Erythroblast (primary cell): ENCODE results near the gene CYTH3.
"Not testable (repeated sequence)": the region's sequence is repeated elsewhere in the genome, so short reads cannot be mapped to it uniquely, and the experiment has no call there.

Source experiments
- GATA1 ChIP-seq: IDR thresholded peaks from 2 replicates; pipeline ENCODE4 v1.6.1; 2011; ENCODE audit warnings: low read depth, mild to moderate bottlenecking, control low read depth, low read length, moderate library complexity
- POLR2A ChIP-seq: IDR thresholded peaks from 2 replicates; pipeline ENCODE4 v1.6.1; 2011; ENCODE audit warnings: mild to moderate bottlenecking, low read length

DNA sequence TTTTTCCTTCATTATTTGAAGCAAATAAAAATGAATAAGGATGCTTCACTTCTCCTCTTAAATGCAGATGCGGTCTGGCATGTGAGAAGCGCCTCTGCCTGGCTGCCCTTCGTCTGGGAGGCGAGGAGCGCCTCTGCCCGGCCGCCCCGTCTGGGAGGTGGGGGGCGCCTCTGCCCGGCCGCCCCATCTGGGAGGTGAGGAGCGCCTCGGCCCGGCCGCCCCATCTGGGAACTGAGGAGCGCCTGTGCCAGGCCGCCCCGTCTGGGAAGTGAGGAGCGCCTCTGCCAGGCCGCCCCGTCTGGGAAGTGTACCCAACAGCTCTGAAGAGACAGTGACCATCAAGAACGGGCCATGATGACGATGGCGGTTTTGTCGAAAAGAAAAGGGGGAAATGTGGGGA, 49.4 kb downstream of the CYTH3 start:
- TF ChIP-seq POLR2A, GATA1: not testable (repeated sequence)
